Measurements from ENCODE around the gene TERT.

DNA sequence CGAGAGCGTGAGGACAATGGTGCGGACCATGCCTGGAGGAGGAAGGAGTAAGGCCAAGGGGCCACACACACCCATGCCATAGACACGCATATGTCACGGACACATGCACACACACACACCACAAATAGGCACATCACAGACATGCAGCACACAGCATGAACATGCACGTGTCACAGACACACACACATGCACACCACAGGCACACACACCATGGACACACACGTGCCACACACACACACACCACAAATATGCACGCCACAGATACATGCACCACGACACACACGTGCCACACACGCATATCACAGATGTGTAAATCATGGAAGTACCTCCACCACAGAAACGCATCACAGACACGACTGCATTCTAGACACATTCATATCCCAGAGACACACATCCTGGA lies 16.7 kb downstream of the TERT start:
- TF ChIP-seq EZH2phosphoT487 (IDR thresholded peaks at IDR 0.05; ENCODE audit: insufficient read depth, low read depth), result no peak
- TF ChIP-seq EZH2 (IDR thresholded peaks at IDR 0.05; ENCODE audit: insufficient read depth, poor library complexity, severe bottlenecking), result no peak
